Measurements from ENCODE around the gene TXNRD3. TPM values are rescaled to one million over a fixed set of nuclear protein-coding genes. Genes with fewer than 3 reads are reported as not detected.

TXNRD3 gene
- polyA plus RNA-seq, 3 donors, result 0.57 to 1.7 (median 0.90) TPM

GRCh38 chr3:126558336-126559071 is 96.4 kb downstream of the TXNRD3 start, which contains the start of gene C3orf22:
C3orf22 (minus strand) TSS chr3:126558932; CDS start chr3:126553390, 5,542 bp downstream.
- H3K4me3 Mint-ChIP-seq, result no peak within 1 kb of the TSS
- intact Hi-C loops (cut with micrococcal nuclease), result no loop called here
- H4K20me1 ChIP-seq (ENCODE audit: insufficient read depth, low read length), result no peaks in the 10 kb centered on the region
- H2AFZ ChIP-seq (ENCODE audit: insufficient read depth, low read depth, low read length, poor library complexity, severe bottlenecking), result no peak within 1 kb of the TSS
- no peaks in the 10 kb centered on the region for H3K27me3 ChIP-seq (ENCODE audit: control insufficient read depth in 2 of 2, insufficient read depth in 2 of 2, low read length in 2 of 2)
- H3K36me3 Mint-ChIP-seq, result no peaks in the 10 kb centered on the region
- H3K4me3 ChIP-seq (replicated peaks in 1 of 3; ENCODE audit: low read depth in 2 of 3, low read length in 3 of 3), result no peak within 1 kb of the TSS
- 88% methylated on average over 8 of the region's 9 CpGs for WGBS (ENCODE audit: insufficient coverage)
- no peaks in the 10 kb centered on the region for H3K4me1 Mint-ChIP-seq
- H3K79me2 ChIP-seq (ENCODE audit: insufficient read depth, low read length), result no peaks in the 10 kb centered on the region
- H3K4me1 ChIP-seq (ENCODE audit: control insufficient read depth in 1 of 2, insufficient read depth in 2 of 2, low read length in 2 of 2), result no peaks in the 10 kb centered on the region
- no peak for DNase-seq
- no peak within 1 kb of the TSS for H3K4me2 ChIP-seq (replicated peaks; ENCODE audit: extremely low read depth, low read length, poor library complexity, severe bottlenecking)
- H3K27ac ChIP-seq (ENCODE audit: low read depth in 1 of 2, low read length in 2 of 2), result no peak within 1 kb of the TSS
- no peak within 1 kb of the TSS for H3K27ac Mint-ChIP-seq
- no peak within 1 kb of the TSS for H3K9ac ChIP-seq (ENCODE audit: insufficient read depth, low read length, poor library complexity, severe bottlenecking)
- H3K9me3 Mint-ChIP-seq, result peaks cover 0 to 5% (median 2%) of the 10 kb centered on the region in 7 donors
- peaks cover 0 to 8% (median 0%) of the 10 kb centered on the region in 3 donors for H3K27me3 Mint-ChIP-seq (ENCODE audit: low read depth in 3 of 3)
- H3K36me3 ChIP-seq (replicated peaks in 1 of 2; ENCODE audit: control insufficient read depth in 1 of 2, insufficient read depth in 2 of 2, low read length in 2 of 2), result no peaks in the 10 kb centered on the region
- no peaks in the 10 kb centered on the region for H3K9me3 ChIP-seq (replicated peaks in 1 of 2; ENCODE audit: control insufficient read depth in 1 of 2, insufficient read depth in 1 of 2, low read length in 2 of 2)
- no peak for TF ChIP-seq CTCF (IDR thresholded peaks at IDR 0.05)

- Mint-ChIP-seq H3K9me3 (peaks cover 0 to 5% (median 2%) of the 10 kb centered on the region in 7 donors), H3K4me3 (no peak overlapping the region), H3K27me3 (ENCODE audit: low read depth in 3 of 3) (peaks cover 0 to 8% (median under 1%) of the 10 kb centered on the region in 3 donors), H3K27ac (no peak overlapping the region), H3K36me3 (no peaks in the 10 kb centered on the region), H3K4me1 (no peaks in the 10 kb centered on the region)
- no peak overlapping the region for H2AFZ ChIP-seq (ENCODE audit: insufficient read depth, low read depth, low read length, poor library complexity, severe bottlenecking)
- no peaks in the 10 kb centered on the region for H4K20me1 ChIP-seq (ENCODE audit: insufficient read depth, low read length)
- H3K4me2 ChIP-seq (replicated peaks; ENCODE audit: extremely low read depth, low read length, poor library complexity, severe bottlenecking), result no peak overlapping the region
- intact Hi-C loops (cut with micrococcal nuclease), result no loop called here
- H3K27ac ChIP-seq (ENCODE audit: low read depth in 1 of 2, low read length in 2 of 2), result no peak overlapping the region
- H3K4me1 ChIP-seq (ENCODE audit: control insufficient read depth in 1 of 2, insufficient read depth in 2 of 2, low read length in 2 of 2), result no peaks in the 10 kb centered on the region
- no peak for TF ChIP-seq CTCF (IDR thresholded peaks at IDR 0.05)
- no peak overlapping the region for H3K4me3 ChIP-seq (replicated peaks in 1 of 3; ENCODE audit: low read depth in 2 of 3, low read length in 3 of 3)
- H3K9ac ChIP-seq (ENCODE audit: insufficient read depth, low read length, poor library complexity, severe bottlenecking), result no peak overlapping the region
- WGBS (ENCODE audit: insufficient coverage), result 89% methylated on average over 5 of the region's 6 CpGs
- no peaks in the 10 kb centered on the region for H3K9me3 ChIP-seq (replicated peaks in 1 of 2; ENCODE audit: control insufficient read depth in 1 of 2, insufficient read depth in 1 of 2, low read length in 2 of 2)
- no peak for DNase-seq
- no peaks in the 10 kb centered on the region for H3K27me3 ChIP-seq (ENCODE audit: control insufficient read depth in 2 of 2, insufficient read depth in 2 of 2, low read length in 2 of 2)
- H3K36me3 ChIP-seq (replicated peaks in 1 of 2; ENCODE audit: control insufficient read depth in 1 of 2, insufficient read depth in 2 of 2, low read length in 2 of 2), result no peaks in the 10 kb centered on the region
- no peaks in the 10 kb centered on the region for H3K79me2 ChIP-seq (ENCODE audit: insufficient read depth, low read length)
Observed at GRCh38 chr3:126557761-126558160, 97.2 kb downstream of the TXNRD3 start.
